Tibial artery (tissue), 4 donors: Measurements from ENCODE around the gene SLFNL1.

Experiments used
- DNase-seq, 2 donors: peaks; one replicate each; pipeline ENCODE4 v3.0.0-alpha.2; 2019
- H3K27ac ChIP-seq, 2 donors: fragments of 200-600 bp; sonication (generic) in 1 of 2; 1 replicate in 1 of 2; 2 replicates in 1 of 2; pipeline ENCODE4 v1.5.1; 2018 to 2019; ENCODE audit warnings: mild to moderate bottlenecking in 1 of 2
- H3K27me3 ChIP-seq, 2 donors: fragments of 200-600 bp; sonication (generic) in 1 of 2; one replicate each; pipeline versions ENCODE4 v1.5.1 to v1.6.0; 2016 to 2019
- H3K36me3 ChIP-seq, 3 donors: fragments of 200-600 bp; sonication (generic) in 2 of 3; one replicate each; pipeline ENCODE4 v1.5.1; 2016 to 2019; ENCODE audit warnings: mild to moderate bottlenecking in 2 of 3
- H3K4me1 ChIP-seq, 4 donors: fragments of 200-600 bp; sonication (generic) in 2 of 4; 1 replicate in 3 of 4; 2 replicates in 1 of 4; pipeline ENCODE4 v1.5.1; 2016 to 2019
- H3K4me3 ChIP-seq, 2 donors: fragments of 200-600 bp; sonication (generic) in 1 of 2; 1 replicate in 1 of 2; 2 replicates in 1 of 2; pipeline ENCODE4 v1.5.1; 2018 to 2019; ENCODE audit warnings: mild to moderate bottlenecking in 2 of 2
- H3K9me3 ChIP-seq, 3 donors: fragments of 200-600 bp; sonication (generic) in 1 of 3; one replicate each; pipeline ENCODE4 v1.5.1; 2016 to 2019
- CTCF ChIP-seq, 2 experiments: fragments of 200-600 bp in 1 of 2; fragments of 450-650 bp in 1 of 2; IDR thresholded peaks; one replicate each; pipeline ENCODE4 v1.5.1; 2017 to 2019; ENCODE audit warnings: antibody characterized with exemption in 2 of 2, mild to moderate bottlenecking in 1 of 2, moderate library complexity in 1 of 2
- intact Hi-C: fragments of 100-400 bp; cut with DNase I; formaldehyde crosslinking; loops from one replicate; pipeline ENCODE4 v1.15.0; 2023; ENCODE audit warnings: low total_unique reads

The SLFNL1 gene

GRCh38 chr1:40980068-40980452, 41.5 kb downstream of the SLFNL1 start:
- Histone ChIP-seq H3K36me3 (peaks cover 0 to 7% (median 6%) of the 10 kb centered on the region in 3 donors), H3K4me1 (peaks cover 0 to 79% (median 44%) of the 10 kb centered on the region in 4 donors), H3K4me3 (peak overlapping the region; percentile 78 to 89), H3K9me3 (no peaks in the 10 kb centered on the region), H3K27ac (peak overlapping the region; percentile 91 to 97), H3K27me3 (no peaks in the 10 kb centered on the region)
- no peak for DNase-seq
- intact Hi-C loops = no loop called here
- TF ChIP-seq CTCF (IDR thresholded peaks at IDR 0.05) = no peak

- peaks cover 0 to under 1% (median 0%) of the 10 kb centered on the region in 3 donors for H3K36me3 ChIP-seq
- H3K4me3 ChIP-seq = peak within 1 kb of the TSS; percentile 78 to 89
- peak within 1 kb of the TSS; percentile 91 to 97 for H3K27ac ChIP-seq
- intact Hi-C loops = no loop called here
- peak; percentile 92 to 97 for DNase-seq
- H3K9me3 ChIP-seq = no peaks in the 10 kb centered on the region
- H3K27me3 ChIP-seq = no peaks in the 10 kb centered on the region
- peaks cover 0 to 73% (median 38%) of the 10 kb centered on the region in 4 donors for H3K4me1 ChIP-seq
- TF ChIP-seq CTCF (IDR thresholded peaks at IDR 0.05) = peak in 1 of 2 experiments; percentile 22
These were observed 42.1 kb downstream of the SLFNL1 start, which contains the start of gene CTPS1 for GRCh38 chr1:40979241-40980067. CTPS1 (plus strand) TSS chr1:40979696; CDS start chr1:40983291, 3,595 bp downstream.

- Histone ChIP-seq H3K27me3 (no peaks in the 10 kb centered on the region), H3K9me3 (no peaks in the 10 kb centered on the region), H3K4me1 (peaks cover 0 to 67% (median 34%) of the 10 kb centered on the region in 4 donors), H3K4me3 (peak overlapping the region; percentile 78 to 89), H3K36me3 (no peaks in the 10 kb centered on the region), H3K27ac (peak overlapping the region; percentile 91 to 97)
- TF ChIP-seq CTCF (IDR thresholded peaks at IDR 0.05) = no peak
- no peak for DNase-seq
- intact Hi-C loops = no loop called here
These were observed 42.7 kb downstream of the SLFNL1 start for GRCh38 chr1:40978886-40979240.

- Histone ChIP-seq H3K9me3 (no peaks in the 10 kb centered on the region), H3K36me3 (no peaks in the 10 kb centered on the region), H3K4me1 (peaks cover 0 to 56% (median 28%) of the 10 kb centered on the region in 4 donors), H3K4me3 (no peak overlapping the region), H3K27me3 (no peaks in the 10 kb centered on the region), H3K27ac (peak overlapping the region; percentile 91 to 97)
- no peak for DNase-seq
- intact Hi-C loops = no loop called here
- no peak for TF ChIP-seq CTCF (IDR thresholded peaks at IDR 0.05)
These were observed 43.8 kb downstream of the SLFNL1 start for GRCh38 chr1:40977716-40978115.

- Histone ChIP-seq H3K27me3 (no peaks in the 10 kb centered on the region), H3K4me3 (no peak overlapping the region), H3K9me3 (no peaks in the 10 kb centered on the region), H3K4me1 (peaks cover 0 to 50% (median 25%) of the 10 kb centered on the region in 4 donors), H3K36me3 (no peaks in the 10 kb centered on the region), H3K27ac (peak overlapping the region; percentile 91 to 97)
- DNase-seq = no peak
- TF ChIP-seq CTCF (IDR thresholded peaks at IDR 0.05) = no peak
- intact Hi-C loops = no loop called here
These were observed 44.4 kb downstream of the SLFNL1 start for GRCh38 chr1:40976952-40977690.
